ENCODE measurements around the gene CORO2B.
"Not testable (repeated sequence)": the region's sequence is repeated elsewhere in the genome, so short reads cannot be mapped to it uniquely, and the experiment has no call there.

The CORO2B gene

GRCh38 chr15:68632101-68632500 lies 53.3 kb downstream of the CORO2B start:
- no peak for DNase-seq

GRCh38 chr15:68633231-68634121 lies 54.7 kb downstream of the CORO2B start:
- DNase-seq, result no peak

GRCh38 chr15:68634122-68634482 lies 55.3 kb downstream of the CORO2B start:
- DNase-seq, result no peak

GRCh38 chr15:68634531-68634930 lies 55.7 kb downstream of the CORO2B start:
- no peak for DNase-seq

- DNase-seq, result no peak
Measured at GRCh38 chr15:68635141-68635540, 56.3 kb downstream of the CORO2B start.

- DNase-seq, result no peak
Measured at GRCh38 chr15:68636256-68636655, 57.5 kb downstream of the CORO2B start.

GRCh38 chr15:68637767-68638404 lies 59.1 kb downstream of the CORO2B start:
- peak; percentile 58 for DNase-seq

GRCh38 chr15:68638953-68639515 lies 60.2 kb downstream of the CORO2B start:
- DNase-seq, result no peak

- DNase-seq, result no peak
Measured at GRCh38 chr15:68639926-68640600, 61.3 kb downstream of the CORO2B start.

- no peak for DNase-seq
Measured at GRCh38 chr15:68640791-68641331, 62.1 kb downstream of the CORO2B start.

- DNase-seq, result no peak
Measured at GRCh38 chr15:68641376-68641775, 62.6 kb downstream of the CORO2B start.

- DNase-seq, result no peak
Measured at GRCh38 chr15:68642491-68642845, 63.7 kb downstream of the CORO2B start.

GRCh38 chr15:68643216-68643830 lies 64.5 kb downstream of the CORO2B start:
- no peak for DNase-seq

- no peak for DNase-seq
Measured at GRCh38 chr15:68644083-68644904, 65.5 kb downstream of the CORO2B start.

GRCh38 chr15:68644996-68645395 lies 66.2 kb downstream of the CORO2B start:
- DNase-seq, result no peak

- no peak for DNase-seq
Measured at GRCh38 chr15:68646156-68646555, 67.4 kb downstream of the CORO2B start.

GRCh38 chr15:68646696-68647095 lies 67.9 kb downstream of the CORO2B start:
- DNase-seq, result no peak

GRCh38 chr15:68647361-68647760 lies 68.6 kb downstream of the CORO2B start:
- not testable (repeated sequence) for DNase-seq

- DNase-seq, result no peak
Measured at GRCh38 chr15:68650901-68651709, 72.3 kb downstream of the CORO2B start.

GRCh38 chr15:68651916-68652525 lies 73.2 kb downstream of the CORO2B start:
- no peak for DNase-seq
